Inflammatory macrophage treated with lipopolysaccharide for 4 hours (primary cell): Measurements from ENCODE around the gene GALNT12.

Experiments
- DNase-seq: peaks from one replicate; pipeline ENCODE4 v3.0.0-alpha.2; 2020

GALNT12 gene

DNA sequence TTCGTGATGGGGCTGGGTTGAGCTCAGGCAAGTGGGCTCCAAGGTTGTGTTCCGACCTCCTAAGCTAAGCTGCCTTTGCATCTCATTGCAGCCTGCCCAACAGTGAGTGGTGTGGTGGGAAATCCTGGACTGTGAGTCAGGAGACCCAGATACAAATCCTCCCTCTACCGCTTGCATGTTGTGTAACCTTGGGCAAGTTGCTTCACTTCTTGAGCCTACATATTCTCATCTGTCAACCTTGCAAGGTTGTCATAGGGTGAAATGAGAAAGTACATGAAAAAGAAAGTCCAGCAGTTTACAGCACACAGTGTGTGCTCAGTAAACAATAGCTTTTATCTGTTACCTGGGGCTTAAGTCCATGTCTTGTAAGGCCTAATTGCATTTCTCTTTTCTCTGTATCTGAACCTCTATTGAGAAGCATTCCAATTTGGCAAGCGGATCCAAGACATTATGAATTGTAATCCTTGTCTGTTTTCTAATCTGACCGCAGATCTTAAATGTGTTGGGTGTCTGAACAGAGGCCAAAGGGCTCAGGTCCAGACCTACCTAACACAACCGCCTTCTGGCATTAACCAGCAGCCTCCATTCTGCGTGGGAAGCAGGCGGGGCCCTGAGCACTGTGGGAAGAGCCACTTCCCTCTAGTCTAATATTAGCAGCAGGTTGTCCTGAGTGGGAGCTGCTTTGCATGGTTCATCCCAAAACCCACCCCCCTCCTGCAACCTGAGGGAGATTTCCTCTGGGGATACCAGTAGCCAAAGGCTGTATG is 1.8 kb upstream of the GALNT12 start:
- DNase-seq = peak; percentile 86

DNA sequence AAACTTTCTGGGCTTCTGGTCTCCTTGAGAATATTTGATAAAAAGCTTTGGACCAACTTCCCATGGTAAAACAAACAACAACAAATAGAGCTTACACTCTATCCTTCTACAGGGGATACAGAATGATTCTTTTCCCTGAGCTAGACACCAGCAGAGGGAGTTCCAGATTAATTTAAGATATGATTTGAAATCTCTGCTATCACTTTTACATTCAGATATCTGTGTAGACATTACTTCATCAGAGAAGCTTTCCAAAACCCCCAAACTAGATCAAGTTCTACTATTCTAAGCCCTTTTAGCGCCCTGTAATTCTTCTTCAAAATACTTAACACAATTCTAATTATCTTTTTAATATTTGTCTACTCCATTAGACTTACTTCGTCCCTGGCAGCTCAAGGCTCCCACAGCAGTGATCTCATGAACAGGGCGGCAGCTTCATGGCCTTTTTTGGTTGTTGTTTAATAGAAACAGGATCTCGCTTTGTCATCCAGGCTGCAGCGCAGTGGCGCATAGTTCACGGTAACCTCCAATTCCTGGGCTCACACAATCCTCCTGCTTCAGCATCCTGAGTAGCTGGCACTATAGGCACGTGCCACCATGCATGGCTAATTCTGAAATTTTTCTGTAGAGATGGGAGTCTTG is 955 bp upstream of the GALNT12 start:
- peak; percentile 72 for DNase-seq

DNA sequence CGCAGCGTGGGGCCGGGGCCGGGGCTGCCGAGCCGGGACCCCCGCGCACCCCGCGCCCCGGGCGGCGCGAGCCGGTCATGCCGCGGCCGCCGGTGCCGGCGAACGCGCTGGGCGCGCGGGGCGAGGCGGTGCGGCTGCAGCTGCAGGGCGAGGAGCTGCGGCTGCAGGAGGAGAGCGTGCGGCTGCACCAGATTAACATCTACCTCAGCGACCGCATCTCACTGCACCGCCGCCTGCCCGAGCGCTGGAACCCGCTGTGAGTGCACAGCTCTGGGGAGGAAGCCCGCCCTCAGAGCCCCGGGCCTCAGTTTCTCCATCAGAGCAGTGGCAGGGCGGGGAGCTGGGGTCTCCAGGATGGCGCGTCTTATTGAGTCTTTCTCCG is 335 bp downstream of the GALNT12 start:
- DNase-seq = no peak

DNA sequence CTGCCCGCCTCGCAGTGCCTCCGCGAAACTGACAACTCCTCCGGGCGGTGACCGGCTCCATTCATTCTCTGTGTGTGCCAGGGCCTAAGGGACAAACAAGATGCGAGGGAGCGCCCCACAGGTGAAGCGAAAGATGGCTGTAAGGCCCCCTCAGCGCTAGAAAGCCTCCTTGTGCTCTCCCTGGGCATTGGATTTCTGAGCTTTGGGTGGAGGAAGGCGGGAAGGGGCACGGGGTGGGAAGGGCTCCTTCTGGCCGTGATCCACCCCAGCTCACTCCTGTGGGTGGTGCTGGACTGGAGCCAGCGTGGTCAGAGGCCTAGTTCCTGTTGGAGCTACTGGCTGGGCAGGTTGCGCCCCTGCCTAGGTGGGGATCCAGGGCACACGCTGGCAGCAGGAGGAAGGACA is 943 bp downstream of the GALNT12 start:
- DNase-seq = peak; percentile 75

DNA sequence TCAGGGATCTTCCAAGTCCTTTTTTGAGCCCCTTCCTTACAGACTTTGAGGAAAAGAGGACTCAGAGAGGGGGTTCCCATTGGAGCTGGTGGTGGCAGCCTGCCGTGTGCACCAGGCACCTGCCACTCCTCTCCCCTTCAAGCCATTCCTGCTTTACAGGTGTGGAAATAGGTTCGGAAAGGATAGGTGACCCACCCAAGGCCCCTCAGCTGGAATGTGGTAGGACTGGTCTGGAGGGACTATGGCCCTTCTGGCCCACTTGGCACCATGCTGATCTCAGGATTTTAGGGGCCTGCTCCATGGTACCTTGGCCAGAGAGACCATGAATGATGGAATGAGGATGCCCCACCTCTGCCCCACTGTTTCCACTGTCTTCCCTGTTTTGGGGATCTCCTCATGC is 1.4 kb downstream of the GALNT12 start:
- DNase-seq = no peak

DNA sequence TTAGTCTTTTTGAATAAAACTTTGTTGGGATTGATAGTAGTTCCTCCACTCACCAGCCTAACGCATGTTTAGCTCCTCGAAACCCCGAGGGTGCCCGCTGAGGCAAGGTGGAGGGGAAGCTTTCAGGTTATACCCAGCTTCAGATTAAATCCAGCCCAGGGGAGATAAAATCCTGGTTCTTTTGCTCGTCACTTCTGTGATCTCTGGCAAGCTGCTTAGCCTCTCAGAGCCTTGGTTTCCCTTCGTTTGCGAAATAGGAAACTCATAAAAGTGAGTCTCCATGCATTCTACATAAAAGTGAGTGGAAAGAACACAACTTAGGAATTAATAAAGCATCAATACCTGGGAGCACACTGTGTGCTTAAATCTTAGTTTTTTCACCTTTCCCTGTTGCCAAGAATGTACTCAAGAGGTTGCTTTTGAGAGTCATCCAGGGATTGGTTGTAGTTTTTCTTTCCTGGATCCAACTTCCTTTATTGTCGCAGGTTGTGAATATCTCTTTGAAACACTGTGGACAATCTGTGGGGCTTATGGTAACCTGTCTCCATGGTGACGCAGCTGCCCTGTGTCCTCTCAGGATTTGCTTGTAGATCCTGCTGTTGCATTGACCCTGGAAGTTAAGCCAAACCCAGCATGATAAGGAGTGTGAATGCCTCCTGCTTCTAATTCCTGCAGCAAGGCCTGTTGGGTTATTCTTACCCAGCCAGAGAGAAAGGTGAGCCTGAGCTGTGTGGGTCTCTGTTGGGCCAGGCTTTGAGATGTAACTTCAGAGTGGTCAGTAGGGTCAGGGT is 2.0 kb downstream of the GALNT12 start:
- no peak for DNase-seq

DNA sequence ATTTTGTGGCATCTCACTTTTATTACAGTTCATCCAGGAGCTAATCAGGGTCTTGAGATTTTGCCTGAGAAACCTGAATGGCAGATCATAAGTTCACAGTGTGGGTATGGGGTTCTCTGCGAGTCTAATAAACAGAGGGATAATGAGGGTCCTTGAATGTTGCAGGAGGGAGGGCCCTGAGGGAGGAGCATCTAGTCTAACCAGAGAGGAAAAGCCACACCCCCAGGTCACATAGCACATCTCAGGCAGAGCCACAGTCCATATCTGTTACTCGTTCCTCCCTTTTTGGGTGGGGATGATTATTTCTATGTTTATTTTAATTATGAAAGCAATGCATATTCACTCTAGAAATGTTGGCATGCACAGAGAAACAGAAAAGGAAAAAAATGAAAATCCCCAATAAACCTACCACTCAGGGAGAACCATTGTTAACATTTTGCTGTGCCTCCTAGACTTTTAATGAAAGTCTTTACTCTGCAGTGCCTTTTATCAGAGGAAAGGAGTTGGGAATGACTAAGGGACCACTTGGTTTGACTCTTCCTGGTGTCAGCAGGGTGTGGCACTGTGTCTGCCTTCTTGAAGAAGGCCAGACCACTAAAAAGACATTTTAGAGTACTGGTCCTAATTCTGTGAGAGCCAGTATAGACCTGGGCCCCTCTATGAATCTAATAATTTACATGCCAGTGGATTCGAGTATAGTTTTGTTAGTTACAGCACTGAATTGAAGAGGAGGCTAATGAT is 2.8 kb downstream of the GALNT12 start:
- DNase-seq = peak; percentile 63

DNA sequence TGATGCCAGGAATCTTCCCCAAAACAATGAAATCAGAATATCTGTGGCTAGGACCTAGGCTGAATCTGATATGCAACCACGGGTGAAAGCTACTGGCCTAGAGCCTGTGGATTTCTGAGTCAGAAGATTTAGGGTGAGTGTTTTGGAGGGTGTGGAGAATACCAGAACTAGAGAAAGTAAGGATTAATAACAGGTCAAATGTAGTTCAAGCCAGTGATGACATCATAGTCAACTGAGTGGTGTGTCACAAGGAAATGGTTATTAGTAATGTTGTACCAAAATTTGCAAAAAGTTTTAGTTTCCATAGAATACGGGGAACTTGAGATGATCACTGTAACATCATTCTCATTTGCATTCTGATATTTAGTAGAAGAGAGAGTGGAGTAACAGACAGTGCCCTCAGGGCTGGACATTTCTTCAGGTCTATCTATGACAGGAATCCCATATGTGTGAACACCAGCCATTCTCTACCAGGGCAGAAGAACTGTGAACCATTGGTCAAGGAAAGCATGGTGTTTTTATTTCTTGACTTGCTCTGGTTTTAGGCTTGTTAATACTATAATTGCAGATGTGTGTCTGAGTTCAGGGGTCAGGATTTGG is 3.7 kb downstream of the GALNT12 start:
- DNase-seq = peak; percentile 99

DNA sequence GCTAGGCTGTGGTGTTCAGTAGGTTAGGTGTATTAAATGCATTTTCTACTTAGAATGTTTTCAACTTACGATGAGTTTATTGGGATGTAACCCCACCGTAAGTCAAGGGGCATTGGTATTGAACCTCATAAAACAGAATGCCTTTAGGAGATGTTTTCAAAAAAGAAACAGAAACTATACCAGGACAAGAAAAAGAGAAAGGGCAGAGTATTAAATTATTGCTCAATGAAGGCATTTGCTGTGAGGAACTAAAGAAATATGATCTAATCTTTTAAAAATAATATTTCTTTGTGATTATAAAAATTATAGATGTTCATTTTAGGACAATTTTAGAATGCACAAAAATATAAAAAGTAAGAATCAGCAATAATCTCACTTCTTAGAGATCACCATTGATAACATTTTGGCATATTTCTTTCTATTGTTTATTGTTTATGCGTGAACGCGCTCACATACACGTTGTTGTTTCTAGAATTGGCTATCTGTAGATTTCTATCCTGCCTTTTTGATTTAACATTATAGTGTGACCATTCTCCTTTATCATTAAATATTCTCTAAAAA is 8.0 kb downstream of the GALNT12 start:
- DNase-seq = peak; percentile 78

DNA sequence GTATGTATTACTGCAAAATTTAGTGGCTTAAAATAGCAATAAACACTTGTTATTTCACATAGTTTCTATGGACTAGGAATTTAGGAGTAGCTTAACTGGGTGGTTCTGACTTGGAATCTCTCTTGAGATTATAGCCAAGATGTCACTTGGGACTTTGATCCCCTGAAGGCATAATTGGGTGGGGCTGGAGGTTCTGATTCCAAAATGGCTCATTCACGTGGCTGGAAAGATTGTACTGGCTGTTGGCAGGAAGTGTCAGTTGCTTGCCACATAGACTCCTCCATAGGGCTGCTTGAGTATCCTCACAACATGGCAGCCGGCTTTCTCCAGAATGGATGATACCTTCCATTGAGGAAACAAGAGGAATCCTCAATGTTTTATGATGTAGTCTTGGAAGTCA is 11.3 kb downstream of the GALNT12 start:
- DNase-seq = no peak

DNA sequence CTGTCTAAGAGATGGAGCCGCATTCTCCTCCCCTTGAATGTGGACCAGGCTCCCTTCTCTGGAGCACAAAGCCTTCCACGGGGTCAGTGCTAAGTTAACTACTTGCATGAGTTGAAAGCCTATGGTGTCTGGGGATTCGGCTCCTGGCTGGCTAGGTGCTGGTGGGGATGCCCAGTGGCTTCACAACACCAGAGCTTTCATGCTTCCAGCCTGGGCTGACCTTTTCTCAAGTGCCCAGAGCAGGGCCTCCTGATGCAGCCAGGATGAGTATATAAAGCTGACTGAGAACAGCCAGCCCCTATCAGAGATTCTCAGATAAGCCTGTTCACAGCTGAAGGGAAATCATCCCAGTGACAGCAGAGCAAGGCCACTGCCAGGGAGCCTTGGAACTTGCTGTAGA is 11.8 kb downstream of the GALNT12 start:
- DNase-seq = no peak

DNA sequence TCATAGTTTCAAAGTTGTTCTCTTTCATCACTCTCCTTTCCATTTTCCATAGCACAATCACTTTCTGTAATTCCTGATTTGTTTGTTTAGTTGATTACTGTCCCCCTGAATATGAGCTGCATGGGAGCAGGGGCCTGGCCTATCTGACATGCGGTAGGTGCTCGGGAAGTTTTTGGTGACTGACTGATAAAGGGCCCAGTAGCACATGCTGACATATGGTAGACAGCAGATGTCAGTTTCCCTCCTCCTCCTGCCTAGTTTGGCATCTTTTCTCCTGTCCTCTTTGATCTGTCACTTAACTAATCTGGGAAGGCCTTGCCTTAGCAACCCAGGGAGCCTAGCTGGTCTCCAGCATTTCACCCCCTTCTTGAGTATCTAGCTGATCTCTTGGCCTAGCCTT is 14.4 kb downstream of the GALNT12 start:
- DNase-seq = no peak

DNA sequence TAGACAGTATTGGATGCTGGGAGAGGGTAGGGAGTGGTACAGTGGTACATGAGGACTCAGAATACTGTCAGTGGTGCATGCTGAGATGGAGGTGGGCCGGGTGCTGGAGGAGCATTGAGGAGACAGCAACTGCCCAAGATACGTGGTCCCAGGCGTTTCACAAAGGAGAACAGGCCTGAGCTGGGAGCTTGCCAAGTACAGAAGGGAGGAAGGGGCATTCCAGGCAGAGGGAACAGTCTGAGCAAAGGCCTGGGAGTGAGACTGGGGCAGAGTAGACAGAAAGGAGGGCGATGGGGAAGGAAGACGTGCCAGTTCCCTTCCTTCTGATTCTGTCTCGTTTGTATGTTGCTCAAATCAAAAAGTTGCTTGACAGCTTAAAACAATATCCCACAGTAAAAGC is 15.2 kb downstream of the GALNT12 start:
- no peak for DNase-seq

DNA sequence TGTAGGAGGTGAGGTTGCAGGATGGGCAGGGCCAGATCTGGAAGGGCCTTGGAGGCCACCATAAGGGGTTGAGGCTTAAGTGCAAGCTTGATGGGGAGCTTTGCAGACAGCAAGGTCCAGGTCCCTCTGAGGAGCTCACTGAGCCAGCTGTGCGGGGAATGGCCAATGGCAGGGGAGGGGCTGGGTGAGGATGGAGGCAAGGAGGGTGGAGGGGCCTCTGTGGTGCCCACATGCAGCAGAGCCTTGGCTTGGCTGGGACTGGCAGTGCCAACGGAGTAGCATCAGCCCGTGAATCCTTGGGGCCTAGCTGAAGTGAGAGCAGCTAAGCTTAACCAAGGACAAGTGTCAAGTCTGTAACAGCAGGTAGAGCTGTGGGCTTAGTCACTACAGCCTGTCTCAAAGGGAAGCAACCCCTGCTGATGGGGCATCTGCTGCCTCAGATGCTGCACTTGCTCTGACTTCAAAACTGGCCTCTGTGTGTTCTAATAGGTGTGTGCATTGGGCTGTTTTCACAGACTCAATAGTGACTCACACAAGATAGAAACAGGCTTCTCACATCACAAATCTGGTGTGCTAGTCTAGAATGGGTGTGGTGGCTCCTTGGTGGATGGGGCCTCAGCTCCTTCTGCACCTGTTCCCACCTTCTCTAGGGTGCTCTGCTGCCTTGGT is 16.3 kb downstream of the GALNT12 start:
- no peak for DNase-seq

DNA sequence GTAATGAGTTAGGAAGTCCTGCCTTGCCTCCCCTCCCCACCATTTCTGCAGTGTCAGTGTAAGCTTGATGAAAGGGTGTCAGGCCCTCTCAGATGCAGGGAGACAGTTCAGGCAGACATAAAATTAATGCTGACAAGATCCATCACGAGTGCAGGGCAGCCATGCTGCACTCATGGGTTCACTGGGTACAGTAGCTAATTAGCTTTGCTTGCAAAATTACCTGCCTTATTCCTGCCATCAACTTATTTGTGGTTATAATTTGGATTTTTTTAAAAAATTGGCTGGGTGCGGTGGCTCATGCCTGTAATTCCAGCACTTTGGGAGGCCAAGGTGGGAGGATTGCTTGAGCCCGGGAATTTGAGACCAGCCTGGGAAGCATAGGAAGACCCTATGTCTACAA is 17.9 kb downstream of the GALNT12 start:
- DNase-seq = no peak

DNA sequence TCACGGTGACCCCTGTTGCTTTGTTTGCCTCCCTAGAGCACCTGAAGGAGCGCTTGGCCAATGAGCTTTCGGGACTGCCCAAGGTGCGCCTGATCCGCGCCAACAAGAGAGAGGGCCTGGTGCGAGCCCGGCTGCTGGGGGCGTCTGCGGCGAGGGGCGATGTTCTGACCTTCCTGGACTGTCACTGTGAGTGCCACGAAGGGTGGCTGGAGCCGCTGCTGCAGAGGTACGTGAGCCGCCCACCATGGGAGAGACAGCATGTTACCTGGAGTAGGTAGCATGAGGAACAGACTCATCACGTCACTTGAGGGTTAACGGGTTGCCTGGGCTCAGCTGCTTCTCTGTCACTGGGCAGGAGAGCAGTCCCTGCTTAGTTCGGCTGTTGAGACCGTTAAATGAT is 19.2 kb downstream of the GALNT12 start:
- no peak for DNase-seq

DNA sequence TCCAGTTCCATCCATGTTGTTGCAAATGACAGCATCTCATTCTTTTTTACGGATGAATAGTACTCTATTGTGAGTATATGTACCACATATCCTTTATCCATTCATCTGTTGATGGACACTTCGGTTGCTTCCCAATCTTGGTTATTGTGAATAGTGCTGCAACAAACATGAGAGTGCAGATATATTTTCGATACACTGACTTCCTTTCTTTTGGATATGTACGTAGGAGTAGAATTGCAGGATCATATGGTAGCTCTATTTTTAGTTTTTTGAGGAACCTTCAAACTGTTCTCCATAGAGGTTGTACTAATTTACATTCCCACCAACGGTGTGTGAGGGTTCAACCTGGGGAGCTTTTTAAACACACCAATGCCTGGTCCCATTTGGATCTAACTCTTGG is 22.3 kb downstream of the GALNT12 start:
- DNase-seq = peak; percentile 56

DNA sequence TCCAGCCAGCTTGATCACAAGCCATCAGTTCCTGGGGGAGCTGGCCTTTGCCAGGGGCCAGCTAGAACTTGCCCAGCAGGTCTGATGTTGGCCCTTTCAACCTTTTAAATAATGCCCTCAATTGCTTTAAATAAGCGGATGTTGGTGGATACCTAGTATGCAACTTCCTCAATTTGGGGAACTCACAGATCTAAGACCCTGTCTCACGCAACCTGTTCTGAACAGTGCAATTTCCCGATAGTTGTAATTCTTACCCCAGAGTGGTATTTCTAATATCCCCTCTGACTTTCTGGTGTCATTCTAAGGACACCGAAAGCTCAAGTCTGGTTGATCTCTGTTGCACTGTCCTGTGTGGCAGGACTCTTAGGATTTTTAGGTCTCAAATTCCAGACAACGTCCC is 23.1 kb downstream of the GALNT12 start:
- no peak for DNase-seq

DNA sequence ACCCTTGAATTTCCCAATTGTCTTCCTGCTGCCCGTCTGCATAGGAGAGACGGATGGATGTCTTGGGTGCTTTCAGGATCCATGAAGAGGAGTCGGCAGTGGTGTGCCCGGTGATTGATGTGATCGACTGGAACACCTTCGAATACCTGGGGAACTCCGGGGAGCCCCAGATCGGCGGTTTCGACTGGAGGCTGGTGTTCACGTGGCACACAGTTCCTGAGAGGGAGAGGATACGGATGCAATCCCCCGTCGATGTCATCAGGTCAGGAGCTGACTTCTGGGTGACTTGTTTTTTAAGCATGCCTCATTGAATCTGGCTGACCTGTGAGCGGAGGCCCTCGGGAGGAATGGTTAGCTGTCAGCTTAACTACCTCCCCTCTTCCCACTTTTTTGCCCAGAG is 24.2 kb downstream of the GALNT12 start:
- DNase-seq = no peak

DNA sequence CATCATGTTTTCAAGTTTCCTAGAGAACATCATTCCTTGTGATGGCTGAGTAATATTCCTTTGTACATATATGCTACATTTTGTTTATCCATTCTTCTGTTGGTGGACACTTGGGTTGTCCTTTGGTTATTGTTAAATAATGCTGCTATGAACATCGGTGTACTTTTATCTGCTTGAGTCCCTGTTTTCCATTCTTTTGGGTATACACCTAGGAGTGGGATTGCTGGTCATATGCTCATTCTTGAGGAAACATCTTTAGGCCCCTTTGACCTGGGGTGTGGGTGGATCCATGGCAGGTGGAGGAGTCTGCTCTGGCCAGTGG is 25.3 kb downstream of the GALNT12 start:
- DNase-seq = no peak

DNA sequence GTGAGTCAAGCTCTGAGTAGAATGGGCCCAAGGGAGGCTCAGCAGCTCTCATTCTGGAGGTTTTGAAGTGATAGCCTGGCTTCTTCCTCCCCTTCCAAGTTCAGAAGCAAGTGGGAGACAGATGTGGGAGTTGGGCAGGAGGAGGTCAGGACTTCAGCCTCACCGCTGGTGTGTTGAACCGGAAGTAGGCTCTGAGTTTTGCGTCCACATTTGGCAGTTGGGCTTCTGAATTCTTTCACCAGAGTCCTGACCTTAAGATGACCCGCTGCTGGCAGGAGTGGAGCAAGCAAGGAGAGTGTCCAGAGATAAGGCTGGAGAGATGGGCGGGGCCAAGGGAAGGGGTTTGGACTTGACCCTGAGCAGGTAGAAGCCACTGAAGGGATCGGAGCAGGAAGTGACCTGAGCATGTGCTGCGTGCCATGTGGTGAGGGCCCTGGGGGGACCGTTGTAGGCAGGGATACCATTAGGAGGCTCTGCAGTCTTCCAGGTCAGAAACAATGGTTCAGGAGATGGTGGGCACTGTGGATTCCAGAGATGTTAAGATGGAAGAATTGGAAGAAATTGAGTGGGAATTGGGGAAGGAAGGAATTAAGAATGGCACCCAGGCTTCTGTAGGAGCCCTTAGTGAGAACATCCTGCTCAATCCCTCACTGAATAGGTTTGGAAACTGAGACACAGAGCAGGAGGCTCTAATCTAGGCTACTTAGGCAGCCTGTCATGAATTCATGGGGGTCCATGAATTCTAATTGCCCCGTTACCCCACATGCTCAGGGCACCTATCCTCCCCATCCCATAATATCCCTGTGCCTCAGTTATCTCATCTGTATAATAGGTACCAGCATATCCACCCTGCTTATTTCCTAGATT is 25.9 kb downstream of the GALNT12 start:
- DNase-seq = no peak
